ENCODE data around the gene TESK1.

- TF ChIP-seq CTCF (IDR thresholded peaks at IDR 0.05), result no peak
- TF ChIP-seq EZH2phosphoT487 (IDR thresholded peaks at IDR 0.05), result no peak
These were observed 4.1 kb downstream of the TESK1 start for GRCh38 chr9:35609001-35609819.

Measured in neural progenitor cell (in vitro differentiated cells).